Mammary epithelial cell (primary cell): ENCODE data around the gene METRNL.

Experiments
- EZH2 ChIP-seq: IDR thresholded peaks from 2 replicates; pipeline ENCODE4 v1.6.1; 2012; ENCODE audit warnings: low read length, inconsistent platforms, borderline replicate concordance
- TF ChIP-seq, protein P1 (sequence below), 2 donors: IDR thresholded peaks in 1 of 2; conservative IDR thresholded peaks in 1 of 2; 2 replicates each; pipeline ENCODE4 v1.5.1; 2011 to 2012; ENCODE audit warnings: inconsistent platforms in 2 of 2, low read length in 2 of 2, mild to moderate bottlenecking in 2 of 2, control low read depth in 1 of 2, low read depth in 1 of 2; ENCODE audit not compliant: insufficient read depth in 1 of 2; ENCODE audit errors: extremely low read depth in 1 of 2

DNA sequence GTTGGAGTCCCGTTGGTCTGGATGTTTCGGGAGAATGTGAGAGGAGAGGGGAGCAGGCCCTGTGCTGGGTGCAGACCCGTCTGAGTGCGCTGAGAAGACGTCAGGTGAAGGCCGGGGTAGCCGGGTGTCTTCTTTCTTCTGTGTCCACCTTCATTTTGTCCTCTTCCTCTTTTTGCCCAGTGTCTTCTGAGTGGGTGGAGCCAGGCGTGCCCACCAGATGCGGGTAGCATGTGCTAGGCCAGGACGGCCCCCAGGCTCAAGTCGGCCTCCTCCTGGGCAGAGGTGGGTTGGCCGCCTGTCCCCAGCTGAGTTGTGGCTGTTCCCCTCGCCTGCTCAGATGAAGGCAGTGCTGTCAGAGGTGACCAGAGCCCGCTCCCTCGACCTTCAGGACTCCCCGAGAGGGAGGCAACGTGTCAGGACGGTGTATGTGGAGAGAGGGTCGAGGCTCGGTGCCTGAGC, 3.5 kb downstream of the METRNL start:
- TF ChIP-seq, protein P1, sequence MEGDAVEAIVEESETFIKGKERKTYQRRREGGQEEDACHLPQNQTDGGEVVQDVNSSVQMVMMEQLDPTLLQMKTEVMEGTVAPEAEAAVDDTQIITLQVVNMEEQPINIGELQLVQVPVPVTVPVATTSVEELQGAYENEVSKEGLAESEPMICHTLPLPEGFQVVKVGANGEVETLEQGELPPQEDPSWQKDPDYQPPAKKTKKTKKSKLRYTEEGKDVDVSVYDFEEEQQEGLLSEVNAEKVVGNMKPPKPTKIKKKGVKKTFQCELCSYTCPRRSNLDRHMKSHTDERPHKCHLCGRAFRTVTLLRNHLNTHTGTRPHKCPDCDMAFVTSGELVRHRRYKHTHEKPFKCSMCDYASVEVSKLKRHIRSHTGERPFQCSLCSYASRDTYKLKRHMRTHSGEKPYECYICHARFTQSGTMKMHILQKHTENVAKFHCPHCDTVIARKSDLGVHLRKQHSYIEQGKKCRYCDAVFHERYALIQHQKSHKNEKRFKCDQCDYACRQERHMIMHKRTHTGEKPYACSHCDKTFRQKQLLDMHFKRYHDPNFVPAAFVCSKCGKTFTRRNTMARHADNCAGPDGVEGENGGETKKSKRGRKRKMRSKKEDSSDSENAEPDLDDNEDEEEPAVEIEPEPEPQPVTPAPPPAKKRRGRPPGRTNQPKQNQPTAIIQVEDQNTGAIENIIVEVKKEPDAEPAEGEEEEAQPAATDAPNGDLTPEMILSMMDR (conservative IDR thresholded peaks at IDR 0.05 in 1 of 2, IDR thresholded peaks at IDR 0.05 in 1 of 2; ENCODE audit: extremely low read depth in 1 of 2, insufficient read depth in 1 of 2, low read depth in 1 of 2, low read length in 2 of 2) = no peak
- TF ChIP-seq EZH2 = no peak
